K562 (cell line): ENCODE measurements around the gene CUEDC2. TPM values are rescaled to one million over a fixed set of nuclear protein-coding genes. Genes with fewer than 3 reads are reported as not detected.

Experiments
- ATAC-seq: fragments of 200-7000 bp; cut with Tn5 transposase; 3 replicates; pipeline ENCODE4 v1.9.1; 2020; ENCODE audit warnings: moderate library complexity
- BruUV-seq: library from RNA; stranded (reverse); fragments of 400-500 nt; replicated peaks from 2 replicates; lab custom pipeline; 2021; lab: Mats Ljungman, UMichigan
- CTCF ChIA-PET: fragments of 300-600 bp; formaldehyde crosslinking; extraction: SDS; loops from one replicate; lab custom pipeline; 2021; ENCODE audit warnings: low intra/inter-chr PET ratio; lab: Yijun Ruan, JAX
- POLR2A ChIA-PET: fragments of 300-600, 350-650 bp; sonication (Branson Sonifier 250); formaldehyde crosslinking; extraction: SDS; loops from one replicate; lab custom pipeline; 2021; ENCODE audit warnings: antibody characterized with exemption, inconsistent platforms; lab: Yijun Ruan, JAX
- DNase-seq, 4 experiments: peaks; one replicate each; pipeline versions ENCODE4 v3.0.0 to v3.0.0-alpha.2; 2011 to 2018; ENCODE audit warnings: low spot score in 3 of 4, mixed read lengths in 3 of 4; ENCODE audit errors: extremely low read depth in 1 of 4
- FAIRE-seq: peaks from 2 replicates; lab custom pipeline; 2011; peaks lifted over from hg19 to GRCh38; lab: Jason Lieb, UNC
- H2AFZ ChIP-seq: 2 replicates; pipeline ENCODE4 v1.6.0; 2011; ENCODE audit warnings: low read depth, low read length, control low read depth, inconsistent platforms
- H3K27ac ChIP-seq: fragments of 200-600 bp; 3 replicates; pipeline ENCODE4 v1.8.0; 2011; ENCODE audit warnings: low read depth, mild to moderate bottlenecking, control low read depth, inconsistent platforms, low read length, moderate library complexity, mixed read lengths; ENCODE audit errors: extremely low read depth
- H3K27me3 ChIP-seq, 2 experiments: fragments of 300-600 bp in 1 of 2; 2 replicates in 1 of 2; 3 replicates in 1 of 2; pipeline versions ENCODE4 v1.6.0 to v1.8.0; 2011; ENCODE audit warnings: inconsistent platforms in 2 of 2, low read length in 2 of 2, mild to moderate bottlenecking in 1 of 2, mixed read lengths in 1 of 2, moderate library complexity in 1 of 2; ENCODE audit not compliant: control insufficient read depth in 2 of 2, insufficient read depth in 2 of 2
- H3K36me3 ChIP-seq: fragments of 300-600 bp; 3 replicates; pipeline ENCODE4 v1.8.0; 2011; ENCODE audit warnings: mild to moderate bottlenecking, low read length, inconsistent platforms; ENCODE audit not compliant: control insufficient read depth, insufficient read depth
- H3K4me1 ChIP-seq, 2 experiments: fragments of 200-600 bp in 1 of 2; replicated peaks in 1 of 2; 2 replicates in 1 of 2; 3 replicates in 1 of 2; pipeline versions ENCODE4 v1.5.1 to v1.8.0; 2011; ENCODE audit warnings: inconsistent platforms in 2 of 2, low read length in 2 of 2, mild to moderate bottlenecking in 1 of 2, mixed read lengths in 1 of 2, moderate library complexity in 1 of 2; ENCODE audit not compliant: control insufficient read depth in 2 of 2, insufficient read depth in 2 of 2
- H3K4me2 ChIP-seq: 2 replicates; pipeline ENCODE4 v1.6.1; 2011; ENCODE audit warnings: low read length, control low read depth, inconsistent platforms, mixed read lengths; ENCODE audit not compliant: insufficient read depth
- H3K4me3 ChIP-seq: fragments of 200-600 bp; sonication (generic), shearing (Covaris generic); 2 replicates; pipeline ENCODE4 v1.5.1; 2016; ENCODE audit warnings: control low read depth, inconsistent platforms
- H3K79me2 ChIP-seq: fragments of 200-600 bp; 3 replicates; pipeline ENCODE4 v1.8.0; 2011; ENCODE audit warnings: low read length, inconsistent platforms; ENCODE audit not compliant: control insufficient read depth, insufficient read depth
- H3K9ac ChIP-seq, 2 experiments: 2 replicates each; pipeline versions ENCODE4 v1.6.0 to v1.6.1; 2011; ENCODE audit warnings: low read depth in 2 of 2, low read length in 2 of 2, control low read depth in 1 of 2, inconsistent platforms in 1 of 2, mild to moderate bottlenecking in 1 of 2, mixed read lengths in 1 of 2; ENCODE audit not compliant: insufficient read depth in 1 of 2
- H3K9me1 ChIP-seq: one replicate; pipeline ENCODE4 v1.6.0; 2011; ENCODE audit warnings: inconsistent platforms, mild to moderate bottlenecking, low read length, moderate library complexity; ENCODE audit not compliant: control insufficient read depth, insufficient read depth
- H3K9me3 ChIP-seq: replicated peaks from 2 replicates; pipeline ENCODE4 v1.5.1; 2011; ENCODE audit warnings: low read depth, low read length, inconsistent platforms; ENCODE audit not compliant: control insufficient read depth, insufficient read depth
- H4K20me1 ChIP-seq: replicated peaks from 2 replicates; pipeline ENCODE4 v1.6.1; 2011; ENCODE audit warnings: low read length, inconsistent platforms, mixed read lengths; ENCODE audit not compliant: control insufficient read depth, insufficient read depth
- CCNT2 ChIP-seq: IDR thresholded peaks from 2 replicates; pipeline ENCODE4 v1.6.1; 2011; ENCODE audit warnings: borderline replicate concordance, low read depth, mild to moderate bottlenecking, moderate library complexity, mixed read lengths, low read length; ENCODE audit not compliant: insufficient read length; ENCODE audit errors: extremely low read depth
- NKRF ChIP-seq: fragments of 450-650 bp; IDR thresholded peaks from 2 replicates; pipeline ENCODE4 v1.6.1; 2016; ENCODE audit warnings: borderline replicate concordance
- SAP30 ChIP-seq: fragments of 200-600 bp; sonication (generic); IDR thresholded peaks from 2 replicates; pipeline ENCODE4 v1.6.1; 2012; ENCODE audit warnings: borderline replicate concordance, low read depth, mild to moderate bottlenecking, moderate library complexity, low read length, control low read depth, inconsistent platforms; ENCODE audit not compliant: insufficient read depth, poor library complexity, severe bottlenecking
- STAG1 ChIP-seq: sonication (generic); formaldehyde crosslinking; IDR thresholded peaks from 2 replicates; pipeline ENCODE4 v1.5.0; 2020; ENCODE audit warnings: missing genetic modification reagents, borderline replicate concordance
- TAF1 ChIP-seq: IDR thresholded peaks from 2 replicates; pipeline ENCODE4 v1.6.1; 2011; ENCODE audit warnings: mild to moderate bottlenecking, low read length, moderate library complexity; ENCODE audit not compliant: insufficient read depth, control insufficient read depth, severe bottlenecking; ENCODE audit errors: extremely low read depth
- THRA ChIP-seq: fragments of 450-650 bp; IDR thresholded peaks from 2 replicates; pipeline ENCODE4 v1.6.1; 2017; ENCODE audit warnings: mild to moderate bottlenecking, moderate library complexity
- WGBS: fragments of 100-300 bp; shearing (Covaris generic); methylation state at CpG from one replicate; pipeline ENCODE4 v1.1.6; 2016; ENCODE audit warnings: low coverage, mixed read lengths; ENCODE audit not compliant: insufficient coverage; ENCODE audit errors: missing lambda C conversion rate; 5-methylcytosine and 5-hydroxymethylcytosine counted together
- in situ Hi-C: fragments of 300-500 bp; cut with MboI; formaldehyde crosslinking; loops from 4 replicates; pipeline ENCODE4 v1.15.0; 2018; ENCODE audit warnings: inconsistent platforms, mixed read lengths
- intact Hi-C: fragments of 100-400 bp; cut with micrococcal nuclease; formaldehyde crosslinking; loops from 2 replicates; pipeline ENCODE4 v1.14.2; 2022
- polyA plus RNA-seq, 8 experiments: library from polyadenylated mRNA; depleted of rRNA in 4 of 8; stranded (reverse) in 5 of 8; unstranded in 3 of 8; fragments of >200 nt; fragmentation: Nextera tagmentation in 2 of 8; fragmentation: Illumina TruSeq in 1 of 8; extraction: Ambion mirVana in 2 of 8; extraction: Trizol in 1 of 8; gene quantifications; 2 replicates each; pipeline versions ENCODE4 v1.2.1 to v1.2.3, GENCODE V29; 2011 to 2014; ENCODE audit warnings: inconsistent platforms in 1 of 8, missing spikeins in 1 of 8
- total RNA-seq, 7 experiments: library from RNA; depleted of rRNA in 6 of 7; stranded (reverse); fragments of >200 nt in 6 of 7; fragmentation: Illumina TruSeq in 2 of 7; extraction: Trizol in 2 of 7; gene quantifications; 2 replicates each; pipeline versions ENCODE4 v1.2.1 to v1.2.3, GENCODE V29; 2011 to 2021; ENCODE audit warnings: low replicate concordance in 1 of 7

The CUEDC2 gene
- total and polyA plus RNA-seq, 9 of the 15 experiments (the other 6 are each of a cell fraction or from before 2014, with no cell fraction given), result 8.5 to 48.9 (median 27.4) TPM

GRCh38 chr10:102422545-102423129 is 9.7 kb downstream of the CUEDC2 start (continued):
- TF ChIP-seq THRA, result no peak

GRCh38 chr10:102421757-102422512 is 10.4 kb downstream of the CUEDC2 start:
- Histone ChIP-seq H2AFZ (peak overlapping the region; percentile 87), H3K27ac (peak overlapping the region; percentile 80), H3K4me1 (peaks cover 12 to 53% of the 10 kb centered on the region in 2 experiments; a peak in 4 of 5 replicates), H3K27me3 (no peaks in the 10 kb centered on the region), H3K36me3 (peaks cover 17% of the 10 kb centered on the region; the same call in 2 of the 3 replicates), H3K4me2 (peak overlapping the region; percentile 74), H4K20me1 (no peaks in the 10 kb centered on the region), H3K9me3 (no peaks in the 10 kb centered on the region), H3K9me1 (no peaks in the 10 kb centered on the region), H3K4me3 (peak overlapping the region; percentile 93), H3K9ac (peak overlapping the region; percentile 65 to 96), H3K79me2 (peaks cover 25% of the 10 kb centered on the region)
- 0% methylated on average over 22 of the region's 62 CpGs for WGBS
- DNase-seq (peak; percentile 54 to 83 (median 60)), FAIRE-seq (peak; percentile 83), ATAC-seq (peak; percentile 69)
- in situ Hi-C loops (no loop called here), intact Hi-C loops (loop anchor here (1.0 to 5.0 kb wide), 3 partner anchors 27 to 57 kb away; partner anchors contain the start of gene NFKB2)
- CTCF ChIA-PET, result no interaction called here
- TSS peak; percentile 37 for BruUV-seq
- POLR2A ChIA-PET, result interaction anchor here (0.6 to 5.3 kb wide), 14 partner anchors 9 to 1739 kb away, joined by 3 to 34 read pairs (median 4); partner anchors contain the start of genes C10orf95, CUEDC2, GBF1 and PITX3
- peak; percentile 31 for TF ChIP-seq TAF1
- peak; percentile 38; the same call in 1 of the 2 replicates for TF ChIP-seq STAG1 (CRISPR knock-in tag)
- no peak for TF ChIP-seq NKRF
- TF ChIP-seq CCNT2, result peak; percentile 43
- TF ChIP-seq SAP30, result peak; percentile 13
